GM18517 (cell line): ENCODE measurements around the gene OR6Q1.

Experiments
- ATAC-seq: cut with Tn5 transposase; IDR thresholded peaks from one replicate; pipeline ENCODE4 v1.9.1; 2021; ENCODE audit warnings: mild to moderate bottlenecking, moderate library complexity; ENCODE audit not compliant: unreplicated experiment

The OR6Q1 gene

GRCh38 chr11:58057481-58057880 is 26.7 kb downstream of the OR6Q1 start:
- no peak for ATAC-seq

- no peak for ATAC-seq
Observed at GRCh38 chr11:58058276-58059006, 27.7 kb downstream of the OR6Q1 start.

- no peak for ATAC-seq
Observed at GRCh38 chr11:58059007-58059350, 28.2 kb downstream of the OR6Q1 start.

- ATAC-seq, result no peak
Observed at GRCh38 chr11:58060535-58060934, 29.8 kb downstream of the OR6Q1 start.

- no peak for ATAC-seq
Observed at GRCh38 chr11:58060939-58061672, 30.4 kb downstream of the OR6Q1 start.

GRCh38 chr11:58061813-58062212 is 31.1 kb downstream of the OR6Q1 start:
- ATAC-seq, result no peak

GRCh38 chr11:58067685-58068084 is 36.9 kb downstream of the OR6Q1 start:
- ATAC-seq, result no peak

- no peak for ATAC-seq
Observed at GRCh38 chr11:58068655-58069054, 37.9 kb downstream of the OR6Q1 start.

GRCh38 chr11:58070585-58070984 is 39.8 kb downstream of the OR6Q1 start:
- no peak for ATAC-seq

GRCh38 chr11:58075781-58076180 is 45.0 kb downstream of the OR6Q1 start:
- no peak for ATAC-seq
